GM18526 (cell line): ENCODE measurements around the gene ZGLP1.
A peak's percentile ranks its signal among the peaks of the same experiment; 100 is the strongest.

Experiments
- POLR2A ChIP-seq: IDR thresholded peaks from 3 replicates; pipeline ENCODE4 v1.6.1; 2011; ENCODE audit not compliant: insufficient read length; ENCODE audit errors: extremely low read depth

Gene ZGLP1

DNA sequence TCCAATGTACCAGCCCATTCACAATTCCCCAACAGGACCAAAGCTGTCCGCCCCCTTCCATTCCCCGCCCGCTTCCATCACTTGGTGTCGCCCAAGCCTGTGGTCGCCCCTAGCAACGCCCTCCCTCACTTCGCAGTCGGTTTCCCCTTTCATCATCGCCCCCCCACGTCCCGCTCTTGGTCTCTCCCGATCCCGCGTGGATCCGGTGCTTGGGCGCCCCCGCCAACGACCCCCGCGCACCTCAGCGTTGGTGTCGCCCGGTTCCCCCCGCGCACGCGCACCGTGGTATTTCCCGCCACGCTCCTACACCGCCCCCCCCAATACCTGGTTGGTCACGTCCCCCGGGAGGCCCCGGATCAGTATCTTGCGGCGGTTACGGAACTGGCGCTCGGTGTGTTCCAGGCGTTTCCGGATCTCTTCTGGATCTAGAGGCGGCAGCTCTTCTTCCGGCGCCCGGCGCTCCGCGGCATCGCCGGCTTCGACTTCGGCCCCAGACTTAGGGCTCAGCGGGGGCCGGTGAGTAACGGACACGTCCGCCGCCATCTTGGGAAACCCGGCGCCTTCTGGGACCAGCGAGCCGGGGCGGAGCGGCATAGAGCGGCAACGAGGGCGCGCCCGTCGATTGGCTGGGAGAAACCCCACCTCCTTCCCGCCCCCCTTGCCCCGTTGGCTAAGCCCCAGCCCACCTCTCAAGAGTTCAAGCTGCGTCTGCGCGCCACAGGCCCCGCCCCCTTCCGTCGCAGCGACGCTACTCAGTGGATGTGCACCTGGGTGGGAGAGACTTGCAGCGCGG, 23.5 kb upstream of the ZGLP1 start, which contains the start of gene RAVER1:
Gene RAVER1 (minus strand): TSS at position 565 of the 793 bp plus-strand sequence. CDS start 22 bp downstream, at position 543.
- peak; percentile 92 for TF ChIP-seq POLR2A

DNA sequence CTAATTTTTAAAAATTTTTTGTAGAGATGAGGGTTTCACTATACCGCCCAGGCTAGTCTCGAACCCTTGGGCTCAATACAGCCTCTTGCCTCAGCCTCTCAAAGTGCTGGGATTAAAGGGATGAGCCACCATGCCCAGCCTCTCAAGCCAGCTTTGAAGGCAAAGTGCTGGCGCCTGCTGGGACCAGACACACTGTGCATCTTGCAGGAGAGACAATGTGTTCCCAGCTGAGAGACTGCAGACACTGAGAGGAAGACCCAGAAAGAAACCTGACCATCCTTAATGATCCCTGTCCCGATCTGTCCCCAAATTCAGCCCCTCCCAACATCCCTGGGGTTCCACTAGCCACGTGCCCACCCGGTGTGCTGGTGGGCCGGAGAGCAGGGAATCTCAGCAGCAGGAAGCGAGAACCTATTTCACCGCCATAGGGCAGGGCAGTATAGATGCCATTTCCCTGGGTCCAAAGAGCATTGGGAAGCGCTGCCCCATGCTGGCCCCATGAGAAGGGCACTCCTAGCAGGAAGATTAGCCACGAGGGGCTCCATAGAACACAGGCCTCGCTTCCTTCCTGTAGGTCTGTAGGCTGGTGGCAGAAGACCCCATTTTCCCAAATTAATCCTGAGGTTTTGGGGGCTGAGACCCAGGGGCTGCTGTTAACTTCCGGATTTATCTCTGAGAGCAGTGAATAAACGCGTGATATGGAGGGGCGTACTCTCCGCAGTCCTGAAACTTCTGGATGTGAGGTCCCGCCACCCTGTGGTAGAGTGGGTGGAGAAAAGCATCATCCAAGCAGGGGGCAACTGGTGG, 22.7 kb upstream of the ZGLP1 start:
- no peak for TF ChIP-seq POLR2A

- no peak for TF ChIP-seq POLR2A
These were observed 19.9 kb upstream of the ZGLP1 start for GRCh38 chr19:10329555-10329954.

GRCh38 chr19:10328558-10329429, 19.2 kb upstream of the ZGLP1 start:
- no peak for TF ChIP-seq POLR2A

DNA sequence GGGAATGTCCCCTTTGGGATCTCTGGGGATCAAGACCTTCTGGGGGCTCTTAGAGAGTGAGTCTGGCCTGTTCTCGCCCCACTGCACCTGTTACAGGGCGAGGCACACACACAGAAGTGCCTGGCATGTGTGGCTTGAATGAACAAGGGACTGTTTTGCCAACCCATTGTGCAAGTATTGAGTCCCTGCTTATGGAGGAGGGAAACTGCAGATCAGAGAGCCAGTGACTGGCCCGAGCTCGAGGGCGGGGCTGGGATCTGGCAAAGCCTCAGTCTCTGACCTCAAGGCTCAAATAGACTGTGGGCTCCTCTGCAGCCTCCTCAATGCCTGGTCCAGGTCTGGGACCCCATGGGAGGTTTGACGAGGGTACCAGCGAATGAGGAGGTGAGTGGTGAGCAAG, 18.2 kb upstream of the ZGLP1 start:
- TF ChIP-seq POLR2A, result no peak

- TF ChIP-seq POLR2A, result no peak
These were observed 16.1 kb upstream of the ZGLP1 start for GRCh38 chr19:10325732-10326131.

GRCh38 chr19:10321874-10322835, 12.5 kb upstream of the ZGLP1 start:
- no peak for TF ChIP-seq POLR2A

- no peak for TF ChIP-seq POLR2A
These were observed 11.8 kb upstream of the ZGLP1 start for GRCh38 chr19:10321417-10321797.

GRCh38 chr19:10320602-10321416, 11.2 kb upstream of the ZGLP1 start:
- no peak for TF ChIP-seq POLR2A

- no peak for TF ChIP-seq POLR2A
These were observed 9.4 kb upstream of the ZGLP1 start for GRCh38 chr19:10318807-10319682.

DNA sequence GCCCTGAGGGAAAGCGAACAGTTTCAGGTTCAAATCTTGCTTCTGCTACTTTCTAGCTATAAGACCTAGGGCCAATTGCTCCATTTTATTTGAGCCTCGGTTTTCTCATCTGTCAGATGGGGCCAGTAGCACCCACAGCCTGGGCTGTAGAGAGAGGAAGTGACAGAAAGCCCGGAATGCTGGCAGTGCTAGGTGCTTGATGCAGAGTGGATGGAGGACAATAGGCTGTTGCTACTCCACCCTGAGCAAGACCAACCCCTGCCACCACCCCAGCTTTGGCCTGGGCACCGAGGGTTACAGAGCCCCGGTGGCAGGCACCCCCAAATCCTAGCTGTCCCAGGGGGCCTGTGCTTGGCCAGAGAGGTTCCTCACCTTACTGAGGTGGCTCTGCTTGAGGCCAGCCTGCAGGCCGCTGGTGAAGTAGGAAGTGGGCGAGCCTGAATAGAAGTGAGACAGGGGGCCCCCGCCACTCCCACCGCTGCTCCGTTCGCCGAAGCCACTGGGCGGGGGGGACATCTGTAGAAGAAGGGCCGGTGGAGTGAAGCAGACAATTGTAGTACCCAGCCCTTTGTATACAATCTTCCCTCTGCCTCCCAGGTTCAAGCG, 8.3 kb upstream of the ZGLP1 start:
- TF ChIP-seq POLR2A, result no peak
